Endothelial cell of umbilical vein (primary cell): ENCODE measurements around the gene EIF2S3. TPM values are rescaled to one million over a fixed set of nuclear protein-coding genes. Genes with fewer than 3 reads are reported as not detected.
"Not testable (repeated sequence)": the region's sequence is repeated elsewhere in the genome, so short reads cannot be mapped to it uniquely, and the experiment has no call there.

ENCODE experiments used
- BruUV-seq: library from RNA; stranded (reverse); fragments of 400-500 nt; replicated peaks from 2 replicates; lab custom pipeline; 2021; lab: Mats Ljungman, UMichigan
- CTCF ChIA-PET: fragments of 300-600, 350-600 bp; sonication (Branson Sonifier 250); formaldehyde crosslinking; loops from one replicate; lab custom pipeline; 2021; ENCODE audit warnings: antibody characterized with exemption, inconsistent platforms; lab: Charles Lee
- POLR2A ChIA-PET: fragments of 300-600, 350-600 bp; sonication (Branson Sonifier 250); formaldehyde crosslinking; loops from one replicate; lab custom pipeline; 2021; ENCODE audit warnings: antibody characterized with exemption, inconsistent platforms; lab: Charles Lee
- DNase-seq: peaks from one replicate; pipeline ENCODE4 v3.0.0-alpha.2; 2011; ENCODE audit warnings: low read depth, low spot score
- FAIRE-seq: peaks from 2 replicates; lab custom pipeline; 2011; peaks lifted over from hg19 to GRCh38; lab: Jason Lieb, UNC
- H2AFZ ChIP-seq: 2 replicates; pipeline ENCODE4 v1.6.0; 2012; ENCODE audit warnings: low read depth, low read length, control low read depth, inconsistent platforms
- H3K27ac ChIP-seq: 2 replicates; pipeline ENCODE4 v1.5.1; 2011; ENCODE audit warnings: low read depth, mild to moderate bottlenecking, control low read depth, low read length, moderate library complexity; ENCODE audit not compliant: insufficient read depth
- H3K27me3 ChIP-seq, 2 experiments: 2 replicates each; pipeline versions ENCODE4 v1.6.0 to v1.6.1; 2011; ENCODE audit warnings: low read length in 2 of 2, mixed read lengths in 1 of 2; ENCODE audit not compliant: control insufficient read depth in 2 of 2, insufficient read depth in 2 of 2
- H3K36me3 ChIP-seq, 2 experiments: 2 replicates in 1 of 2; 3 replicates in 1 of 2; pipeline ENCODE4 v1.5.1; 2011; ENCODE audit warnings: low read length in 2 of 2, mild to moderate bottlenecking in 1 of 2, moderate library complexity in 1 of 2; ENCODE audit not compliant: control insufficient read depth in 2 of 2, insufficient read depth in 2 of 2; ENCODE audit errors: extremely low read depth in 1 of 2
- H3K4me1 ChIP-seq: 3 replicates; pipeline ENCODE4 v1.5.1; 2011; ENCODE audit warnings: mild to moderate bottlenecking, low read length; ENCODE audit not compliant: control insufficient read depth, insufficient read depth; ENCODE audit errors: extremely low read depth
- H3K4me2 ChIP-seq: 2 replicates; pipeline ENCODE4 v1.6.1; 2011; ENCODE audit warnings: low read length, control low read depth, mixed read lengths; ENCODE audit not compliant: insufficient read depth
- H3K4me3 ChIP-seq, 3 experiments: fragments of 200-600 bp in 1 of 3; sonication (generic), shearing (Covaris generic) in 1 of 3; replicated peaks in 1 of 3; 2 replicates each; pipeline ENCODE4 v1.5.1; 2011 to 2016; ENCODE audit warnings: control low read depth in 3 of 3, low read length in 3 of 3, mild to moderate bottlenecking in 2 of 3, inconsistent platforms in 1 of 3, low read depth in 1 of 3, moderate library complexity in 1 of 3; ENCODE audit not compliant: insufficient read depth in 1 of 3
- H3K79me2 ChIP-seq: 2 replicates; pipeline ENCODE4 v1.6.0; 2012; ENCODE audit warnings: low read length, inconsistent platforms; ENCODE audit not compliant: control insufficient read depth, insufficient read depth
- H3K9ac ChIP-seq: replicated peaks from 2 replicates; pipeline ENCODE3; 2011; ENCODE audit warnings: low read length, control low read depth; ENCODE audit not compliant: insufficient read depth; ENCODE audit errors: extremely low read depth
- H3K9me1 ChIP-seq: replicated peaks from 3 replicates; pipeline ENCODE4 v1.6.0; 2011; ENCODE audit warnings: mild to moderate bottlenecking, low read length; ENCODE audit not compliant: control insufficient read depth, insufficient read depth; ENCODE audit errors: extremely low read depth
- H3K9me3 ChIP-seq: replicated peaks from 2 replicates; pipeline ENCODE4 v1.5.1; 2012; ENCODE audit warnings: low read length, inconsistent platforms; ENCODE audit not compliant: control insufficient read depth, insufficient read depth
- H4K20me1 ChIP-seq: replicated peaks from 2 replicates; pipeline ENCODE3; 2011; ENCODE audit warnings: mild to moderate bottlenecking, low read length; ENCODE audit not compliant: control insufficient read depth, insufficient read depth; ENCODE audit errors: extremely low read depth
- CTCF ChIP-seq, 2 donors: IDR thresholded peaks; 1 replicate in 1 of 2; 2 replicates in 1 of 2; pipeline ENCODE4 v1.5.1; 2011; ENCODE audit warnings: low read length in 2 of 2, mild to moderate bottlenecking in 2 of 2, moderate library complexity in 2 of 2, control low read depth in 1 of 2, inconsistent platforms in 1 of 2, low read depth in 1 of 2; ENCODE audit not compliant: insufficient read depth in 1 of 2; ENCODE audit errors: extremely low read depth in 1 of 2
- EZH2 ChIP-seq: IDR thresholded peaks from 2 replicates; pipeline ENCODE4 v1.6.1; 2012; ENCODE audit warnings: borderline replicate concordance, low read depth, mild to moderate bottlenecking, moderate library complexity, low read length, inconsistent platforms; ENCODE audit not compliant: severe bottlenecking
- FOS ChIP-seq: IDR thresholded peaks from 2 replicates; pipeline ENCODE4 v1.6.1; 2011; ENCODE audit warnings: mild to moderate bottlenecking, low read length, moderate library complexity, borderline replicate concordance; ENCODE audit not compliant: insufficient read depth
- GATA2 ChIP-seq: IDR thresholded peaks from 2 replicates; pipeline ENCODE4 v1.7.0; 2011; ENCODE audit warnings: low read depth, mild to moderate bottlenecking, moderate library complexity, mixed read lengths, low read length; ENCODE audit not compliant: insufficient read length, insufficient read depth
- JUN ChIP-seq: IDR thresholded peaks from 2 replicates; pipeline ENCODE4 v1.6.1; 2011; ENCODE audit warnings: borderline replicate concordance, low read depth; ENCODE audit not compliant: insufficient read length, insufficient read depth
- MYC ChIP-seq: IDR thresholded peaks from one replicate; pipeline ENCODE4 v1.6.1; 2011; ENCODE audit warnings: mild to moderate bottlenecking, low read depth, low read length
- POLR2A ChIP-seq: IDR thresholded peaks from 2 replicates; pipeline ENCODE4 v1.6.1; 2012; ENCODE audit warnings: low read depth, mild to moderate bottlenecking, control low read depth, low read length
- POLR2AphosphoS5 ChIP-seq: IDR thresholded peaks from 2 replicates; pipeline ENCODE4 v1.6.1; 2012; ENCODE audit warnings: low read depth, mild to moderate bottlenecking, control low read depth, low read length, moderate library complexity; ENCODE audit not compliant: insufficient read depth
- dilution Hi-C: fragments of 300-500 bp; cut with MboI; formaldehyde crosslinking; loops from one replicate; pipeline ENCODE4 v1.15.0; 2019; ENCODE audit warnings: low sequenced_read_pairs; ENCODE audit not compliant: extremely low pct_ligation_motif_present
- intact Hi-C: fragments of 100-400 bp; cut with micrococcal nuclease; formaldehyde crosslinking; loops from one replicate; pipeline ENCODE4 v1.10.0; 2022
- polyA plus RNA-seq, 4 experiments: library from polyadenylated mRNA; depleted of rRNA in 3 of 4; stranded (reverse) in 3 of 4; unstranded in 1 of 4; fragments of >200 nt; gene quantifications; 2 replicates each; pipeline versions ENCODE4 v1.2.1 to v1.2.3, GENCODE V29; 2011 to 2012; ENCODE audit warnings: missing spikeins in 1 of 4
- total RNA-seq: library from RNA; stranded (reverse); gene quantifications from 2 replicates; pipeline ENCODE4 v1.2.3, GENCODE V29; 2021
- TF ChIP-seq, protein P1 (sequence below): IDR thresholded peaks from 2 replicates; pipeline ENCODE4 v1.6.1; 2011; ENCODE audit not compliant: insufficient read depth, insufficient read length

Gene EIF2S3
- total and polyA plus RNA-seq, 2 donors (not counting 3 experiments of a cell fraction or from before 2014, with no cell fraction given), result 35.8 to 161 TPM

DNA sequence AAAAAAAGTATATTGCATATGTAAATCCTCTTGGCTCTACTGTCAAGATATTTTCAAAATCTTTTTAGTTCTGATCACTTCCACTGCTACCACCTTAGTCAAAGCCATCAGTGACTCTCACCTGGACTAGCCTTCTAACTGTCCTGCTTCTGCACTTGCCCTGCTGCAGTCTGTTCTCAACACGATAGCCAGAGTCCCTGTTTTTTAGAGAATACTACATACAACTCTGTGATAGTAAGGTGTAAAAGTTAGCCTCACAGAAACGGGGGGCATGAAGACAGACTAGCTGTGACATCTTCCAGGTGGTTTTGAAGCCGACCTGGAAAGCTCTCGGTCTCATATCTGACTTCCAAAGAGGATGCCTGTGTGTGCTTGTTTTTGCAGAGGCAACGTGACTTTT lies 24.7 kb downstream of the EIF2S3 start:
- dilution Hi-C loops, result no loop called here
- FAIRE-seq (no peak), DNase-seq (no peak)
- H3K27me3 ChIP-seq, result no peaks in the 10 kb centered on the region
- no peaks in the 10 kb centered on the region for H3K4me1 ChIP-seq
- no peaks in the 10 kb centered on the region for H3K9me3 ChIP-seq
- no peak overlapping the region for H2AFZ ChIP-seq
- H4K20me1 ChIP-seq, result no peaks in the 10 kb centered on the region
- BruUV-seq, result no TSS peak
- H3K27ac ChIP-seq, result no peak overlapping the region
- no peaks in the 10 kb centered on the region for H3K9me1 ChIP-seq
- H3K4me3 ChIP-seq, result no peak overlapping the region
- peaks cover 3% of the 10 kb centered on the region in 2 experiments for H3K36me3 ChIP-seq
- no peak overlapping the region for H3K4me2 ChIP-seq
- ChIA-PET POLR2A (no interaction called here), CTCF (no interaction called here)
- intact Hi-C loops, result no loop called here
- no peak overlapping the region for H3K9ac ChIP-seq
- TF ChIP-seq CTCF (IDR thresholded peaks at IDR 0.05; ENCODE audit: extremely low read depth in 1 of 2, insufficient read depth in 1 of 2, low read depth in 1 of 2, low read length in 2 of 2) (no peak), MYC (no peak), FOS (no peak), EZH2 (no peak), POLR2A (no peak), POLR2AphosphoS5 (no peak), JUN (no peak), GATA2 (no peak)
- TF ChIP-seq, protein P1, sequence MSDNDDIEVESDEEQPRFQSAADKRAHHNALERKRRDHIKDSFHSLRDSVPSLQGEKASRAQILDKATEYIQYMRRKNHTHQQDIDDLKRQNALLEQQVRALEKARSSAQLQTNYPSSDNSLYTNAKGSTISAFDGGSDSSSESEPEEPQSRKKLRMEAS, result no peak
- no peaks in the 10 kb centered on the region for H3K79me2 ChIP-seq

DNA sequence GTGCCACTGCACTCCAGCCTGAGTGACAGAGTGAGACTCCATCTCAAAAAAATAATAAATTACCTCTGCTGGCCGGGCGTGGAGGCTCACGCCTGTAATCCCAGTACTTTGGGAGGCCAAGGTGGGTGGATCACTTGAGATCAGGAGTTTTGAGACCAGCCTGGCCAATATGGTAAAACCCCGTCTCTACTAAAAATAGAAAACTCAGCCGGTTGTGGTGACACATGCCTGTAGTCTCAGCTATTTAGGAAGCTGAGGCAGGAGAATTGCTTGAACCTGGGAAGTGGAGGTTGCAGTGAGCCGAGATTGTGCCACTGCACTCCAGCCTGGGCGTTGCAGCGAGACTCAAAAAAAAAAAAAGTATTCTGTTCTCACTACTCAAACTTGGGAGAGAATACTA lies 25.5 kb downstream of the EIF2S3 start:
- BruUV-seq, H3K27me3 ChIP-seq, H3K27ac ChIP-seq, dilution Hi-C loops, H3K9me1 ChIP-seq, H3K9ac ChIP-seq, H2AFZ ChIP-seq, H3K9me3 ChIP-seq, DNase-seq, H3K79me2 ChIP-seq, H4K20me1 ChIP-seq, H3K4me3 ChIP-seq, H3K4me2 ChIP-seq, intact Hi-C loops, H3K4me1 ChIP-seq, FAIRE-seq, H3K36me3 ChIP-seq, POLR2A ChIA-PET: not testable (repeated sequence)
- CTCF ChIA-PET, result interaction anchor here (2.7 kb wide), 1 partner anchor 163 kb away, joined by 18 read pairs; no protein-coding TSS in a partner anchor
